ENCODE data around the gene GPRC6A.

Gene GPRC6A

DNA sequence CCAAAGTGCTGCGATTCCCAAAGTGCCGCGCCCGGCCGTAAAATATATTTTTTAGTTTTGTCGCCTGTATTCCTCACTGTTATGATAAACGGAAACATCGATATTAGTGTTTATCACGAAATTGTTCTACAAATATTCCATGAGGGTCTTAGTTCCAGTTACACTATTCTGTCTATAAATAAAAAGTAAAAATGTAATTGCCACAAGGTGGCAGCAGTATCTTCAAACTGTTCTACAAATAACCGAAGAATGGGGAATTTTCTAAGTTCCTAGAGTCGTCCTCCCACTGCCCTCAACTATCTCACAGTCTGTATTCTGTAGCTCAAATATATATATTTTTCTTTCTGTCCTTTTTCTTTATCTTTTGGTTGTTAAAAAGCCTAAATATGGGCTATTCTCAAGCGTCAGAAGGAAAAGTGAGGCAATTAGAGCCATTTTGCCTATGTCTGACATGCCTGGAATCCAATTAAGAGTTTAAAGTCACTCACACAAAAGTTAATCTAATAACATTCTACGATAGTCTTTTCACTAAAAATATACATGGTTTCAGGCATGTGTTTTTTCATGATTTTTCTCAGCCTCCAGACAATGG is 49.2 kb downstream of the GPRC6A start:
- Histone ChIP-seq H3K27ac (ENCODE audit: low read depth, low read length) (no peak overlapping the region), H4K12ac (ENCODE audit: low read depth, low read length) (no peak overlapping the region), H3K23ac (ENCODE audit: low read length) (no peak overlapping the region), H3K4me2 (ENCODE audit: low read length) (no peak overlapping the region), H2AK5ac (ENCODE audit: low read length) (no peak overlapping the region), H2BK120ac (ENCODE audit: insufficient read depth, low read length, poor library complexity) (no peak overlapping the region), H3K79me1 (ENCODE audit: low read length) (no peaks in the 10 kb centered on the region), H2BK5ac (ENCODE audit: low read depth, low read length, poor library complexity) (no peak overlapping the region), H3K9ac (ENCODE audit: low read length) (no peak overlapping the region), H2BK12ac (ENCODE audit: low read length) (no peak overlapping the region), H3K18ac (ENCODE audit: low read length) (no peak overlapping the region), H3K27me3 (ENCODE audit: insufficient read depth, low read length) (no peaks in the 10 kb centered on the region), H3K79me2 (ENCODE audit: control insufficient read depth, insufficient read depth, low read length, poor library complexity) (no peaks in the 10 kb centered on the region), H4K8ac (ENCODE audit: low read depth, low read length) (no peak overlapping the region), H3K36me3 (ENCODE audit: control insufficient read depth in 1 of 2, insufficient read depth in 2 of 2, low read length in 2 of 2) (no peaks in the 10 kb centered on the region), H3K4ac (ENCODE audit: low read depth, low read length) (no peak overlapping the region), H3K14ac (ENCODE audit: low read length) (no peak overlapping the region), H4K91ac (ENCODE audit: low read depth, low read length) (no peak overlapping the region), H3K4me3 (ENCODE audit: low read depth, low read length) (no peak overlapping the region), H2AFZ (ENCODE audit: insufficient read depth, low read length, poor library complexity) (no peak overlapping the region), H3K4me1 (ENCODE audit: control insufficient read depth in 1 of 2, insufficient read depth in 2 of 2, low read length in 2 of 2) (no peaks in the 10 kb centered on the region), H3K9me3 (ENCODE audit: insufficient read depth, low read depth, low read length) (no peaks in the 10 kb centered on the region)
- no CpG with 5 or more reads among the region's 13 CpGs for WGBS (ENCODE audit: extremely low coverage, insufficient coverage, insufficient read length)
- peak in 1 of 2 donors; percentile 74 for DNase-seq

DNA sequence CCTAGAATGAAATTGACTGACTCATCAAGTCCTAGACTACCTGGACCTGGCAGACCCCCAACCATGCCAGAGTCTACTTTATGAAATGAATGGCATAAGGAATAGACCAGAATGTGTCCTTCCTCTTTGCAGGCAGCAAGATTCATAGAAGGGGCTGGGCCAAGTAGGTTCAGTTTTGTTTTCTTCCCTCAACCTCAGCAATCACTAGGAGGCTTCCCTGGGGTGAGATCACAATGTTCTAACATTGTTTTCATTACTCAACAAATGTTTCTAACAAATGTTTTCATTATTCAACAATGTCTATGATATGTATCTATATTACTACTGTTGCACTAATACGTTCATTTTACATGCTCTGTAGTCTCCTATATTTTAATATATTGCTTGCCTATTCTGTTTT is 55.0 kb downstream of the GPRC6A start:
- H4K12ac ChIP-seq (ENCODE audit: low read depth, low read length), result no peak overlapping the region
- DNase-seq, result no peak
- no peak overlapping the region for H3K23ac ChIP-seq (ENCODE audit: low read length)
- H3K4me2 ChIP-seq (ENCODE audit: low read length), result no peak overlapping the region
- no peak overlapping the region for H3K9ac ChIP-seq (ENCODE audit: low read length)
- no peaks in the 10 kb centered on the region for H3K79me1 ChIP-seq (ENCODE audit: low read length)
- H3K4me1 ChIP-seq (ENCODE audit: control insufficient read depth in 1 of 2, insufficient read depth in 2 of 2, low read length in 2 of 2), result no peaks in the 10 kb centered on the region
- no peak overlapping the region for H4K91ac ChIP-seq (ENCODE audit: low read depth, low read length)
- H3K18ac ChIP-seq (ENCODE audit: low read length), result no peak overlapping the region
- H2BK12ac ChIP-seq (ENCODE audit: low read length), result no peak overlapping the region
- no peak overlapping the region for H4K8ac ChIP-seq (ENCODE audit: low read depth, low read length)
- no peak overlapping the region for H2AK5ac ChIP-seq (ENCODE audit: low read length)
- H3K9me3 ChIP-seq (ENCODE audit: insufficient read depth, low read depth, low read length), result no peaks in the 10 kb centered on the region
- H3K27me3 ChIP-seq (ENCODE audit: insufficient read depth, low read length), result no peaks in the 10 kb centered on the region
- no peak overlapping the region for H2BK5ac ChIP-seq (ENCODE audit: low read depth, low read length, poor library complexity)
- H2AFZ ChIP-seq (ENCODE audit: insufficient read depth, low read length, poor library complexity), result no peak overlapping the region
- no peak overlapping the region for H3K4me3 ChIP-seq (ENCODE audit: low read depth, low read length)
- no peak overlapping the region for H3K27ac ChIP-seq (ENCODE audit: low read depth, low read length)
- no CpG with 5 or more reads among the region's 1 CpG for WGBS (ENCODE audit: extremely low coverage, insufficient coverage, insufficient read length)
- H2BK120ac ChIP-seq (ENCODE audit: insufficient read depth, low read length, poor library complexity), result no peak overlapping the region
- H3K79me2 ChIP-seq (ENCODE audit: control insufficient read depth, insufficient read depth, low read length, poor library complexity), result no peaks in the 10 kb centered on the region
- H3K4ac ChIP-seq (ENCODE audit: low read depth, low read length), result no peak overlapping the region
- H3K14ac ChIP-seq (ENCODE audit: low read length), result no peak overlapping the region
- H3K36me3 ChIP-seq (ENCODE audit: control insufficient read depth in 1 of 2, insufficient read depth in 2 of 2, low read length in 2 of 2), result no peaks in the 10 kb centered on the region

DNA sequence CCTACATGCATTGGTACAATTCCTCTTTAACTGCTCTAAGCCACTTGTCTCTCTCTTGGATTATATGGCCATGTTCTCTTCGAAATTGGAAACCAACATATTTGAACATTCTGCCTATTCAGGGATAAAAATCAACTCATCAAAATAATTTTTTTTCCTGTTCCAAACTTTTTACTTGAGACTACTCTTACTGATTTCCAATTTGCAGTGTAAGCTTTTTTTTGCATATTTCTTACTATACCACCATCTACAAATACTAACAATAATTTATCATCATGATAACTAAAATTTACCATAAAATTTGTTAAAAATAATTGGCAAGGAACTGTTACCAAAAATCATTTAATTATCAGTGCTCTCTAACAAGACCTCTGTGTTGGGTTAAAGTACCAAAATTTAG is 56.4 kb downstream of the GPRC6A start:
- no CpG with 5 or more reads among the region's 1 CpG for WGBS (ENCODE audit: extremely low coverage, insufficient coverage, insufficient read length)
- H3K14ac ChIP-seq (ENCODE audit: low read length), result no peak overlapping the region
- H3K9ac ChIP-seq (ENCODE audit: low read length), result no peak overlapping the region

DNA sequence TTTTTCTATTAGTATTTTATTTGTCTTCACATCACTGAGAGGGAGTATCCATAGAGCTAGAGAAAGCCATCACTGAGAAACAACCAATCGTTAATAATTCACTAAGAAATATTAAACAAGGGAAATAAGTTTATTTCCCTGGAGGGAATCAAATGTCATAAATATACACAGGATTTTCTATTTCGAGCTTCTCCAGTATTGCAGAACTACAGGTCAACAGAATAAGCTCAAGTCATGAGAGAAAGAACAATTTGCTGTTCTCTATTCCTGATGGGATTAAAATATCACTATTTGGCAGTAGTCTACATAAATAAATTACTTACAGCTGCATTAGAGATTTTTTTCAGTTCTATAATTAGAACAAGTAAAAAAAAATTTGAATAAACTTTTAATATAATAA is 61.2 kb downstream of the GPRC6A start:
- Histone ChIP-seq H3K4me3 (ENCODE audit: low read depth, low read length) (no peak overlapping the region), H3K14ac (ENCODE audit: low read length) (no peak overlapping the region), H3K79me2 (ENCODE audit: control insufficient read depth, insufficient read depth, low read length, poor library complexity) (no peaks in the 10 kb centered on the region), H3K27me3 (ENCODE audit: insufficient read depth, low read length) (peaks cover 16% of the 10 kb centered on the region), H4K12ac (ENCODE audit: low read depth, low read length) (no peak overlapping the region), H2AFZ (ENCODE audit: insufficient read depth, low read length, poor library complexity) (no peak overlapping the region), H4K8ac (ENCODE audit: low read depth, low read length) (no peak overlapping the region), H3K4me2 (ENCODE audit: low read length) (no peak overlapping the region), H2BK5ac (ENCODE audit: low read depth, low read length, poor library complexity) (no peak overlapping the region), H3K23ac (ENCODE audit: low read length) (no peak overlapping the region), H3K27ac (ENCODE audit: low read depth, low read length) (no peak overlapping the region), H2BK120ac (ENCODE audit: insufficient read depth, low read length, poor library complexity) (no peak overlapping the region), H2BK12ac (ENCODE audit: low read length) (no peak overlapping the region), H2AK5ac (ENCODE audit: low read length) (no peak overlapping the region), H3K4me1 (ENCODE audit: control insufficient read depth in 1 of 2, insufficient read depth in 2 of 2, low read length in 2 of 2) (peaks cover 6 to 10% of the 10 kb centered on the region in 2 experiments), H3K9me3 (ENCODE audit: insufficient read depth, low read depth, low read length) (no peaks in the 10 kb centered on the region), H3K9ac (ENCODE audit: low read length) (no peak overlapping the region), H3K36me3 (ENCODE audit: control insufficient read depth in 1 of 2, insufficient read depth in 2 of 2, low read length in 2 of 2) (no peaks in the 10 kb centered on the region), H3K18ac (ENCODE audit: low read length) (no peak overlapping the region), H3K4ac (ENCODE audit: low read depth, low read length) (no peak overlapping the region), H3K79me1 (ENCODE audit: low read length) (no peaks in the 10 kb centered on the region), H4K91ac (ENCODE audit: low read depth, low read length) (no peak overlapping the region)
- no peak for DNase-seq
- WGBS (ENCODE audit: extremely low coverage, insufficient coverage, insufficient read length), result no CpG with 5 or more reads among the region's 2 CpGs

More for the DNA sequence above, 56.4 kb downstream of the GPRC6A start:
- Histone ChIP-seq H2BK120ac (ENCODE audit: insufficient read depth, low read length, poor library complexity) (no peak overlapping the region), H3K27ac (ENCODE audit: low read depth, low read length) (no peak overlapping the region), H3K79me2 (ENCODE audit: control insufficient read depth, insufficient read depth, low read length, poor library complexity) (no peaks in the 10 kb centered on the region), H2AK5ac (ENCODE audit: low read length) (no peak overlapping the region), H3K4ac (ENCODE audit: low read depth, low read length) (no peak overlapping the region), H2AFZ (ENCODE audit: insufficient read depth, low read length, poor library complexity) (no peak overlapping the region), H3K36me3 (ENCODE audit: control insufficient read depth in 1 of 2, insufficient read depth in 2 of 2, low read length in 2 of 2) (no peaks in the 10 kb centered on the region), H3K4me3 (ENCODE audit: low read depth, low read length) (no peak overlapping the region), H3K79me1 (ENCODE audit: low read length) (no peaks in the 10 kb centered on the region), H3K4me2 (ENCODE audit: low read length) (no peak overlapping the region), H2BK5ac (ENCODE audit: low read depth, low read length, poor library complexity) (no peak overlapping the region), H4K12ac (ENCODE audit: low read depth, low read length) (no peak overlapping the region), H3K9me3 (ENCODE audit: insufficient read depth, low read depth, low read length) (no peaks in the 10 kb centered on the region), H4K8ac (ENCODE audit: low read depth, low read length) (no peak overlapping the region), H3K23ac (ENCODE audit: low read length) (no peak overlapping the region), H3K27me3 (ENCODE audit: insufficient read depth, low read length) (no peaks in the 10 kb centered on the region), H2BK12ac (ENCODE audit: low read length) (no peak overlapping the region), H3K18ac (ENCODE audit: low read length) (no peak overlapping the region), H3K4me1 (ENCODE audit: control insufficient read depth in 1 of 2, insufficient read depth in 2 of 2, low read length in 2 of 2) (no peaks in the 10 kb centered on the region), H4K91ac (ENCODE audit: low read depth, low read length) (no peak overlapping the region)
- DNase-seq, result no peak
